GM19099 (cell line): ENCODE measurements around the gene TAF13.
A peak's percentile ranks its signal among the peaks of the same experiment; 100 is the strongest.

Source experiments
- POLR2A ChIP-seq: IDR thresholded peaks from 3 replicates; pipeline ENCODE4 v1.6.1; 2011; ENCODE audit warnings: low read depth; ENCODE audit not compliant: insufficient read length; ENCODE audit errors: extremely low read depth

TAF13 gene, protein sequence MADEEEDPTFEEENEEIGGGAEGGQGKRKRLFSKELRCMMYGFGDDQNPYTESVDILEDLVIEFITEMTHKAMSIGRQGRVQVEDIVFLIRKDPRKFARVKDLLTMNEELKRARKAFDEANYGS

DNA sequence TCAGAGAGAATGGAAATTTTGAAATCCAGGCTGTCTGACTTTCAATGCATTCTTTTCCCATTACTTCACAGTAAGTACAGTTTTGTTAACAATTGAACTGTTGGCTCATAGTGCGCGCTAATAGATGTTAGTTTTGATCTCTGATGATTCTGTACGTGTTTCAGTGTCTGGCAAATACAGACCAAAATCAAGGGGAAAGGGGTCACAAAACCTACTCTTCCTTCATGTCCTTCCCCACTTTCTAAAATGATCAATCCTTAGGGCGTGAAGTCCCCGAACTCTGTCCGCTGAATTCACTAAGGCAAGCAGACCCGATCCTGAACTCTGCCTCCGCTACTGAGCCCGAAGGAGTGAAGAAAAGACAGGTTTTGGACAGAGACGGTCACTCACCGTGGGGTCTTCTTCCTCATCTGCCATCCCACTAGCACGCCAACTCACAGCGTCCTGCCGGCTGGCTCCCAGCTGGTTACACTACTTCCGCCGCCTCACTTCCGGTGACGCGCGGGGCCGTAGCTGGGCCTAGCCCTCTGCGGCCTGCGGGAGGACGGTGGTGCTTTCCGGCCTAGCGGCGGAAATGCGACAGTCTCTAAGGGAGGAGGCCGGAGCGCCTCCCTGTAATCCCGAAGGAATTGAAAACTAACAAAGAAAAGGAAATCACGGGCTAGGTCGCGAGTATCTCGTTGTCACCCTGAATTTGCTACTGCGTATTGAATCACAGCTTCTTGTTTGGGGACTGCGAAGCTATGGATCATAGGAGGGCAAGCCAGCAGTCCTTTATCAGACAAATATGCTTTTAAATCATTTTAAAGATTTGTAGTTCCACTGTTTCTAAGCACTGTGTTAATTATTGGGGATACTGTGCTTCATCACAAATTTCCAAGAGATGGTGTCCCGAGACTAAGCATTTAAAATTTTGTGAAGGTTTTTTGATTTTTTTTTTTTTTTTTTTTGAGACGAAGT lies at the start of gene TAF13:
Gene TAF13 (minus strand): TSS at position 473 of the 960 bp plus-strand sequence. CDS start 56 bp downstream, at position 417.
- TF ChIP-seq POLR2A = peak; percentile 96

DNA sequence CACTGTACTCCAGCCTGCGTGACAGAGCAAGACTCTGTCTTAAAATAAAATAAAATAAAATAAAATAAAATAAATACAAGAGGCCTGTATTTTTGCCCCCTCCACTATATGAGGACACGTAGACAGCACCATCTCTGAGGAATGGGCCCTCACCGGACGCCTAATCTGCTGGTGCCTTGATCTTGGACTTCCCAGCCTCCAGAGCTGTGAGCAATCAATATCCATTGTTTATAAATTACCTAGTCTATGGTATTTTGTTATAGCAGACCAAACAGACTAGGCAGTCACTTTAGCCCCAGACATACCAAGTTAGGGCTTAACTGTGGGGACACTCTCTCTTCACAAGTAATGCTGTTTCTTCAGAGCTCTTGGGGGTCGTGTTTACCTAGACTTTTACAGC lies 44.6 kb upstream of the TAF13 start:
- no peak for TF ChIP-seq POLR2A

DNA sequence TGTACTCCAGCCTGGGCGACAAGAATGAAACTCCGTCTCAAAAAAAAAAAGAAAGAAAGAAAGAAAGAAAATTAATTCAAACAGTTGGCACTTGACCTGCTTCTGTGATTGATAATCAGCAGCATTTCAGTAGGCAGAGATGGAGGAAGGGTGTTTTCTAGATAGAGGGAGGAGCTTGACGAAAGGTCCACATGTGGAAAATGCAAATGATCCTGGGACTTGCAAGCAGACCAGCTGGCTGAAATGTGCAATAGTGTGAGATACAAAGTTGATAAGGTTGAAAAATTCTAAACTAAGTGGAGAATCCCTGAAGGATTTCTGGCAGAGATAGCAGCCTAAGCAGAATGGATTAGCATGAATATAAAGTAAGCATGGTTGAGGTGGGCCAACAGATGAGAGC lies 42.3 kb upstream of the TAF13 start:
- no peak for TF ChIP-seq POLR2A

DNA sequence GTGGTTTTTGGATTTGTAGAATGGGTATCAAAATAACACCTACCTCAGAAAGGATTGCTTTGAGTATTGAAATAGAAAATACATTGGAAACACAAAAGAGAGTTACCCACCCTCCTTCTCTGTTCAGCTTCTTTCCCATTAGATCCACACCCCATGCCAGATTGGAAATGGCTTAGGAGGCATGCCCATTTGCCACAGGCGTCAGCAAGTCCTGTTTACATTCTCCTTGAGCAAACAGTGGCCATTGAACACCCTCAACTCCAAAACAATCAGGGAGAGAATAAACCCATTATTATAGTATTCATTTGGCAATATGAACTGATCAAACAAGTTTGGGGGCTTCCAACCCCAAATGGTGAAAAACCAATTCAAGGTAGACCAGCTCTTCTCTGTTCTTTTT lies 40.5 kb upstream of the TAF13 start:
- no peak for TF ChIP-seq POLR2A

DNA sequence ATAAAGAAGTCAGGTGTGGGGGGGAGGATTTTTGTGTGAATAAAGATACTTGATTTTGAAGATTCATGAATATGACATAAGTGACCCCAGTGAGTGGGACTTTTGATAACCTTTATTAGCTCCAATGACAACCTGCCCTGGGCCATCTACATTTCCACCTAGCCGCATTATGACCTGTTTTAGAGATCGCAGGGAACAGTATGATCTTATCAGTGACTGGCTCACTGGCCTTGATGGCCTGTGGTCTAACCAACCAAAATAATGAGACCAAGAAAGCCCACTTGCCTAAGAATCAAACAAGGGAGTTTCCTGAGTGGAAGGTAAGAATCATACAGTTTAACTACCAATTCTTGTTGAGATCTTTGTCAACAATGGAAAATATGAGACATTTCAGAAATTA lies 39.9 kb upstream of the TAF13 start:
- no peak for TF ChIP-seq POLR2A

DNA sequence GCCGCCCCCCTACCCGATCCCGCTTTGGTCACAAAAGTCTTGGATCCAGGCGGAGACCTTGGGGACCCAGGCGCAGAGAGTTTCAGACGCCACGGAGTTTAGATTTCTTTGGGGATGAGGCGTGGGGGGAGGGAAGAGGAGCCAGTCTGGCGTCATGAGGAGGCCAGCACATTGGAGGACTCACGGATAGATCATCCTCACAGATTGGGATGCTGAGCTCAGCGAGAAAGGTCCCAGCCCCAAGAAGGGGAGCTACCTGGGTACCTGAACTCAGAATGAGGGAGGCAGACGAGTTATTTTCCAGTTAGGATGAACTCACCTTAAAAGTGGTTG lies 38.5 kb upstream of the TAF13 start:
- no peak for TF ChIP-seq POLR2A

DNA sequence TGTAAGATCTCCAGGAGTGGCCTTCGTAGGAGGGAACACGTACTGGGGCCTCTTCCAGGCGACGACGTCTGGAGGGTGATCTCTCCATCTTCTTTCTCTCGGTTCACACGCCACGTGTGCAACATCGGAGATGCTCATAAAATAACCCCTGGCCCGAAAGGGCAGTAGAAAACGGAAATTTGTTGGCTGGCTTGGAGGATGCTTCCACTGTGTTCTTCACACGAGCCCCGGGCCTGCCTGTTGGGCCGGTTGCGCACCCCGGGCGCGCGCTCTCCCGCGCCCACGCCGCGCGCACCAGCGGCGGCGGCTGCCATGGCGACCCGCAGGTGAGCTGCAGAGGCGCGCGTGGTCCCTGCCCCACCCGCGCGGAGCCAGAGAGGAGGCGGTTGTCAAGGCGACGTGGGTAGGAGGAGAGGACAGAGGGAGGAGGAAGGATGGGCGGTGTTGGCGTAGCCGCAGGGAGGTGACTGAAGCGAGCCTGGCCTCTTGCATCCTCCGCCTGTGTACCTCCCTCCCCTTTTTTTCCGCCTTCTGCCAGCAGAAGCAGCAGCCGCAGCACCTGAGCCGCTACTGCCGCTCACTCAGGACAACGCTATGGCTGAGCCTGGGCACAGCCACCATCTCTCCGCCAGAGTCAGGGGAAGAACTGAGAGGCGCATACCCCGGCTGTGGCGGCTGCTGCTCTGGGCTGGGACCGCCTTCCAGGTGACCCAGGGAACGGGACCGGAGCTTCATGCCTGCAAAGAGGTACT lies 38.0 kb upstream of the TAF13 start, which contains the start of gene ELAPOR1:
Gene ELAPOR1 (plus strand): TSS at position 526 of the 752 bp plus-strand sequence. CDS start 69 bp downstream, at position 595.
- no peak for TF ChIP-seq POLR2A

DNA sequence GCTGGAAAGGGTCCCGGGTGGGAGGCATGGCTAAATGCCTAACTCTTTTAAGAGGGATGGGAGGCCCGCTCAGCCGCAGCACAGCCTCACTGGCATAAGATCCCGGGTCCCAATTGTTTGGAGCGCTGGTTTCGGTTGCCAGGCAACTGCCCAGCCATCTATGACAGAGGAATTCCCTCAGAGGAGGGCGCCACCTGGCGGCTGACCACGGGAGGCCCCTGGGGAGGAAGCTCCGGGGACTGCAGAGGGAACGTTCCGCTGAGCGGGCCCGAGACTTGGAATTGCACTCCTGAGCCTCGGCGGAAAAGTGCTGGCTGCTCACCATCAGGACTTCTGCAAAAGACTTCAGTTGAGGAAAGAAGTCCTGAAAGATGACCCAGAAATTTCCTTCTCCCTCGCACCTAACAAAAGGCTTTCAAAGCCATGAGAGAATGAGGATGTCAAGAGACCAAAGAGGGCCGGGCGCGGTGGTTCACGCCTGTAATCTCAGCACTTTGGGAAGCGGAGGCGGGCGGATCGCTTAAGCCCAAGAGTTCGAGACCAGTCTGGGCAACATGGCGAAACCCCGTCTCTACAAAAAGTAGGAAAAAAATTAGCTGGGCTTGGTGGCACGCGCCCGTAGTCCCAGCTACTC lies 37.0 kb upstream of the TAF13 start:
- no peak for TF ChIP-seq POLR2A

DNA sequence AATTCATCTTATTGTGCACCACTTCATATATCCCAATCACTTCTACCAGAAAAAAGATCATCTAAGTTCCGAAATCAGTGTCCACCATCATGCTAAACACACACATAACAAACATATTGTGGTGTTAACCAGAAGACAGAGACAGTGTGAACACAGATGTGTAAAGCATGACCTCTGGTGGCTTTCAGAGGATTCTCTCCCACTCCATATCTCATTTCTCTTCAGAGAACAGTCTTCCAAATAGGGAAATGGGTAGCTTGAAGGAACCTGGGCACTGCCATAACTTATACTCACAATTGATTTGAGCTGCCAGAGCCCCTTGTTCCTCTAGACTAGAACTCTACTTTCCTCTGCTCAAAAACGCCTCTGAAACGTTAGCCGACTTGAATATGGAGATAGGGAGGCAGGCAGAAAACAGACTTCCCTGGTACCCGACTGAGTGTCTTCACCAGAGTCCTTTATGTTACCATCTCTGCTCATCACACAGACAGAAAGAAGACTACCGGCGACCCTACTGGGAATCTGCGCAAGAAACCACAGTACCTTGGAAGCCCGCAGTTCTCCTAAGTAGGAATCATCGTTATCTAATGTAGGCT lies 36.4 kb upstream of the TAF13 start:
- no peak for TF ChIP-seq POLR2A

DNA sequence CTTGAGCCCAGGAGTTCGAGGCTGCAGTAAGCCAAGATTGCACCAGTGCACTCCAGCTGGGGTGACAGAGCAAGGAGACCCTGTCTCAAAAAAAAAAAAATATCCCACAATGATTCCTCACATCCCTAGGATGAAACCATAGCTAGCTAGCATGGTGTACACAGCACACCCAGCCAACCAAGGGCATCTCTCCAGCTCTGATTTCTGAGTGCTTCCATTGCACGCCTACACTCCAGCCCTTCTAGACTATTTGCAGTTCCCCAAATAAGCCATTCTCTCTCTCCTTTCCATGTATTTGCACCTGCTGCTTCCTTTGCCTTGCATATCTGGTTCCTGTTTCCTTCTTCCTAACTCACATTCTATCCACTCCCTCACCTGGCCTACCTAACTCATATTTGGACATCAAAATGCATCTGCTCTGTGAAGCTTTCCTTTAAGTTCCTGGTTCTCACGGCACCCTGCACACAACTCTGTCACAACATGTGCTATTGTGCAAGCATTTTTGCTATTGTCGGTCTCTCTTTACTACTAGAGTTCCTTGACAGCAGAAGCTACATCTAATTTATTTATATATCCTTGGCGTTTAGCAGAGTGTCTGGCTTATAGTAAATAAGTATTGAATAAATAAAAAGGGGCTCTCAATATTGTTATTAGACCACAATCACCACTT lies 35.7 kb upstream of the TAF13 start:
- no peak for TF ChIP-seq POLR2A

DNA sequence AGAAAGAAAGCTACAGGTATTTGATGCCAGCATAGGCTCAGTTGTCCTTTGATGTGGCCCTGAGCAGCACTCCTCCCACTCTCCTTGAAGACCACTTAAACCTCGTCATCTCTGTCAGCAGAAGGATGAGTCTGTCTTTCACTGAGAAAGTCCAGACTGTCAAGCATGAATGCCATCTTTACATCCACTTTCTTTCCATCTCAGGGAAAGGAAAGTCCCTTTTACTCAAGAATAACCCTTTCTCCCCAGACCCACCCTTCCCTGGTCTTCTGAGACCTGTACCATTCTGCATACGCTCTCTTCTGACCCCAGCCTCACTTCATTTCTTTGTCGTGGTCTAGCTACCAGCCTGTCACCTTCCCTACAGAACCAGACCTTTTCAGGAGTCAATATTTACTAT lies 34.1 kb upstream of the TAF13 start:
- no peak for TF ChIP-seq POLR2A

DNA sequence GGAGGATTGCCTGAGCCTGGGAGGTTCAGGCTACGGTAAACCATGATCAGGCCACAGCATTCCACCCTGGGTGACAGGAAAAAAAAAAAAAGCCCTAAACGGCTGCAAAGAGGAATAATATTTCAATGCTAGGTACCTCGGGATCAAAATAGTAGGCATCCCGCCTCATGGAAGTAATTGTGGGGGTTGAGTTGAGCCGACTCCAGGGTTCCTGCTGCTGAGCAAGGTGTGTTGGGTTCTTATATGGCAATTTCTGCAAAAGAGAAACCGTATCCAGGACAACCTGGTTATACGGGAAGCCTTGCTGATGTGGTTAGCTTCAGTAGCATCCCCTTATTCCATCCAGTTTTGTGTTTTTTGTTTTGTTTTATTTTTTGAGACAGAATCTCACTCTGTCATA lies 32.0 kb upstream of the TAF13 start:
- no peak for TF ChIP-seq POLR2A

DNA sequence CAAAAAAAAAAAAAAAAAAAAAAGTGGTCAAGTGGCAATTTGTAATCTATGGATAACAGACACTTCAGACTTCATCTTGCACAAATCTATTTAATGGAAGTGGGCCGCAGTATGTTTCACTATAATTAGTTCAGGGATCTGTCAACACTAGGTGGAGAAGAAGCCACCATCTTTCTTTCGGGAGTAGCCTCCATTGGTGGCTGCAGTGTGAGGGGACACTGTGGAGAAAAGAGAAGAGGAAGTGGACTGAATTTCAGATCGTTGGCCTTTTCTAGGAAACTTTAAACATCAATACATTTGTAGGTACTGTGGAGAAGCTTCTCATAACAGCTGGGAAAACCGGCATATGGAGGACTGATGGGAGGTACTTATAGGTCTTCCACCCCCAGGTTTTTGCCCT lies 30.1 kb upstream of the TAF13 start:
- peak; percentile 19 for TF ChIP-seq POLR2A
